OCI-LY1 (cell line): ENCODE data around the gene DDAH1.

Source experiments
- H2AFZ ChIP-seq: fragments of 200-600 bp; sonication (generic), shearing (Covaris generic); 2 replicates; pipeline ENCODE4 v1.6.0; 2014; ENCODE audit warnings: antibody characterized with exemption, mild to moderate bottlenecking, low read length
- H3F3A ChIP-seq: fragments of 200-600 bp; sonication (generic), shearing (Covaris generic); 2 replicates; pipeline ENCODE4 v1.6.0; 2014; ENCODE audit warnings: mild to moderate bottlenecking, antibody characterized with exemption, low read length, moderate library complexity; ENCODE audit not compliant: insufficient read depth
- H3K27ac ChIP-seq: fragments of 200-600 bp; sonication (generic); 2 replicates; pipeline ENCODE4 v1.5.1; 2014; ENCODE audit warnings: low read length, mixed run types, mild to moderate bottlenecking, low read depth; ENCODE audit not compliant: poor library complexity, severe bottlenecking
- H3K27me3 ChIP-seq: fragments of 200-600 bp; sonication (generic); 2 replicates; pipeline ENCODE4 v1.6.0; 2014; ENCODE audit warnings: antibody characterized with exemption, mild to moderate bottlenecking, low read length, moderate library complexity; ENCODE audit not compliant: insufficient read depth
- H3K36me3 ChIP-seq: fragments of 200-600 bp; sonication (generic); 2 replicates; pipeline ENCODE4 v1.6.1; 2014; ENCODE audit warnings: mild to moderate bottlenecking, antibody characterized with exemption, low read length, moderate library complexity, mixed read lengths; ENCODE audit not compliant: insufficient read depth
- H3K4me1 ChIP-seq: fragments of 200-600 bp; sonication (generic); 2 replicates; pipeline ENCODE4 v1.5.1; 2014; ENCODE audit warnings: mild to moderate bottlenecking, low read length, moderate library complexity; ENCODE audit not compliant: insufficient read depth, severe bottlenecking
- H3K4me2 ChIP-seq: fragments of 200-600 bp; sonication (generic), shearing (Covaris generic); 2 replicates; pipeline ENCODE4 v1.6.1; 2014; ENCODE audit warnings: low read length
- H3K4me3 ChIP-seq: fragments of 200-600 bp; sonication (generic); 2 replicates; pipeline ENCODE4 v1.5.1; 2014; ENCODE audit warnings: low read length, low read depth, mild to moderate bottlenecking, mixed read lengths; ENCODE audit not compliant: poor library complexity, severe bottlenecking
- H3K79me2 ChIP-seq: fragments of 200-600 bp; shearing (Covaris generic); 2 replicates; pipeline ENCODE4 v1.6.1; 2016; ENCODE audit warnings: mixed run types, low read length, mixed read lengths; ENCODE audit not compliant: insufficient read depth
- H3K9ac ChIP-seq: fragments of 200-600 bp; sonication (generic), shearing (Covaris generic); 2 replicates; pipeline ENCODE4 v1.6.1; 2014; ENCODE audit warnings: mild to moderate bottlenecking, low read length, mixed read lengths
- H3K9me2 ChIP-seq: fragments of 200-600 bp; sonication (generic), shearing (Covaris generic); 2 replicates; pipeline ENCODE4 v1.6.1; 2014; ENCODE audit warnings: low read depth, mild to moderate bottlenecking, low read length, mixed read lengths
- H3K9me3 ChIP-seq: fragments of 200-600 bp; shearing (Covaris generic); 2 replicates; pipeline ENCODE4 v1.6.1; 2014; ENCODE audit warnings: low read length, mixed read lengths
- H4K20me1 ChIP-seq: fragments of 200-600 bp; sonication (generic), shearing (Covaris generic); 2 replicates; pipeline ENCODE4 v1.6.0; 2016; ENCODE audit warnings: mild to moderate bottlenecking, low read length; ENCODE audit not compliant: insufficient read depth
- CTCF ChIP-seq: fragments of 200-600 bp; sonication (generic), shearing (Covaris generic); IDR thresholded peaks from 2 replicates; pipeline ENCODE4 v1.5.1; 2017; ENCODE audit warnings: mild to moderate bottlenecking, antibody characterized with exemption, low read length, moderate library complexity, mixed read lengths
- EZH2 ChIP-seq: fragments of 200-600 bp; sonication (generic), shearing (Covaris generic); IDR thresholded peaks from 2 replicates; pipeline ENCODE4 v1.8.0; 2017; ENCODE audit warnings: borderline replicate concordance, mixed run types, mild to moderate bottlenecking, antibody characterized with exemption, low read length, moderate library complexity, mixed read lengths

DDAH1 gene

GRCh38 chr1:85328713-85329397 is 136.1 kb downstream of the DDAH1 start:
- Histone ChIP-seq H3K9me3 (no peaks in the 10 kb centered on the region), H2AFZ (no peak overlapping the region), H3K36me3 (no peaks in the 10 kb centered on the region), H3K9ac (no peak overlapping the region), H3K4me2 (no peak overlapping the region), H3F3A (no peaks in the 10 kb centered on the region), H4K20me1 (no peaks in the 10 kb centered on the region), H3K27me3 (no peaks in the 10 kb centered on the region), H3K9me2 (no peaks in the 10 kb centered on the region), H3K79me2 (no peaks in the 10 kb centered on the region), H3K27ac (no peak overlapping the region), H3K4me1 (no peaks in the 10 kb centered on the region), H3K4me3 (no peak overlapping the region)
- TF ChIP-seq CTCF (no peak), EZH2 (no peak)

- no peaks in the 10 kb centered on the region for H3K4me1 ChIP-seq
These were observed 137.2 kb downstream of the DDAH1 start for GRCh38 chr1:85327759-85328158.

GRCh38 chr1:85326851-85327250 is 138.1 kb downstream of the DDAH1 start:
- no peak overlapping the region for H3K4me2 ChIP-seq
- H3K4me3 ChIP-seq = no peak overlapping the region
- TF ChIP-seq CTCF (no peak), EZH2 (no peak)
- H3F3A ChIP-seq = no peaks in the 10 kb centered on the region
- H3K9me3 ChIP-seq = no peaks in the 10 kb centered on the region
- H3K36me3 ChIP-seq = no peaks in the 10 kb centered on the region
- no peak overlapping the region for H3K9ac ChIP-seq
- H2AFZ ChIP-seq = no peak overlapping the region
- H3K9me2 ChIP-seq = no peaks in the 10 kb centered on the region
- no peaks in the 10 kb centered on the region for H3K4me1 ChIP-seq
- H3K27me3 ChIP-seq = no peaks in the 10 kb centered on the region
- H3K79me2 ChIP-seq = no peaks in the 10 kb centered on the region
- H4K20me1 ChIP-seq = no peaks in the 10 kb centered on the region
- no peak overlapping the region for H3K27ac ChIP-seq

More at GRCh38 chr1:85327759-85328158, 137.2 kb downstream of the DDAH1 start:
- H3K27me3 ChIP-seq = no peaks in the 10 kb centered on the region
- H3K27ac ChIP-seq = no peak overlapping the region
- no peaks in the 10 kb centered on the region for H3F3A ChIP-seq
- no peak overlapping the region for H3K4me3 ChIP-seq
- H3K9me3 ChIP-seq = no peaks in the 10 kb centered on the region
- no peak overlapping the region for H3K9ac ChIP-seq
- no peak for TF ChIP-seq CTCF
- no peak for TF ChIP-seq EZH2
- H2AFZ ChIP-seq = no peak overlapping the region
- no peaks in the 10 kb centered on the region for H3K9me2 ChIP-seq
- no peaks in the 10 kb centered on the region for H3K36me3 ChIP-seq
- H4K20me1 ChIP-seq = no peaks in the 10 kb centered on the region
- no peak overlapping the region for H3K4me2 ChIP-seq
- H3K79me2 ChIP-seq = no peaks in the 10 kb centered on the region
